Adrenal gland (tissue), 5 donors: ENCODE results near the gene BATF.

ENCODE experiments used
- CTCF ChIP-seq, 6 experiments: fragments of 450-650 bp in 4 of 6; fragments of 200-600 bp in 2 of 6; sonication (generic) in 1 of 6; IDR thresholded peaks; 1 replicate in 5 of 6; 2 replicates in 1 of 6; pipeline versions ENCODE4 v1.5.1 to v1.8.0; 2016 to 2021; ENCODE audit warnings: antibody characterized with exemption in 6 of 6, mild to moderate bottlenecking in 2 of 6, moderate library complexity in 1 of 6
- POLR2A ChIP-seq, 2 donors: fragments of 450-650 bp; IDR thresholded peaks; one replicate each; pipeline ENCODE4 v1.6.1; 2017; ENCODE audit warnings: antibody characterized with exemption in 2 of 2, mild to moderate bottlenecking in 2 of 2, moderate library complexity in 1 of 2
- donor health status: DM: no; HTN: no; CAD: no.

- TF ChIP-seq CTCF (IDR thresholded peaks at IDR 0.05) (peak in 2 of 6 experiments; percentile 20 to 26), POLR2A (IDR thresholded peaks at IDR 0.05) (no peak)
Measured at GRCh38 chr14:75514673-75515628, 7.3 kb upstream of the BATF start.
